DMS79 treated with DMSO at 0.1 percent for 48 hours (cell line): ENCODE data around the gene EPHA4.

Source experiments
- DNase-seq: peaks from one replicate; lab custom pipeline; 2025; lab: John Stamatoyannopoulos, UW

Gene EPHA4

GRCh38 chr2:221476195-221476594, 95.9 kb downstream of the EPHA4 start:
- no peak for DNase-seq

- DNase-seq, result no peak
These were observed 98.7 kb downstream of the EPHA4 start for GRCh38 chr2:221473451-221473850.

GRCh38 chr2:221468317-221468716, 103.8 kb downstream of the EPHA4 start:
- DNase-seq, result no peak

GRCh38 chr2:221467610-221468009, 104.5 kb downstream of the EPHA4 start:
- no peak for DNase-seq

GRCh38 chr2:221466744-221467143, 105.4 kb downstream of the EPHA4 start:
- DNase-seq, result no peak

GRCh38 chr2:221465776-221466175, 106.3 kb downstream of the EPHA4 start:
- DNase-seq, result no peak

GRCh38 chr2:221464971-221465370, 107.1 kb downstream of the EPHA4 start:
- no peak for DNase-seq

- DNase-seq, result no peak
These were observed 108.7 kb downstream of the EPHA4 start for GRCh38 chr2:221463241-221463896.

- no peak for DNase-seq
These were observed 110.2 kb downstream of the EPHA4 start for GRCh38 chr2:221461901-221462300.

GRCh38 chr2:221460136-221460535, 112.0 kb downstream of the EPHA4 start:
- DNase-seq, result no peak

- DNase-seq, result no peak
These were observed 113.5 kb downstream of the EPHA4 start for GRCh38 chr2:221458578-221458977.

- peak; percentile 49 for DNase-seq
These were observed 116.9 kb downstream of the EPHA4 start for GRCh38 chr2:221455214-221455613.

- DNase-seq, result no peak
These were observed 117.5 kb downstream of the EPHA4 start for GRCh38 chr2:221454459-221455105.

- no peak for DNase-seq
These were observed 120.0 kb downstream of the EPHA4 start for GRCh38 chr2:221451862-221452788.

- DNase-seq, result no peak
These were observed 121.8 kb downstream of the EPHA4 start for GRCh38 chr2:221450280-221450679.

- no peak for DNase-seq
These were observed 122.7 kb downstream of the EPHA4 start for GRCh38 chr2:221449406-221449805.

GRCh38 chr2:221448844-221449390, 123.2 kb downstream of the EPHA4 start:
- DNase-seq, result peak; percentile 69

- peak; percentile 97 for DNase-seq
These were observed 123.9 kb downstream of the EPHA4 start for GRCh38 chr2:221448057-221448843.

- DNase-seq, result no peak
These were observed 124.8 kb downstream of the EPHA4 start for GRCh38 chr2:221447310-221447709.

- DNase-seq, result no peak
These were observed 126.0 kb downstream of the EPHA4 start for GRCh38 chr2:221446140-221446539.

- DNase-seq, result no peak
These were observed 128.0 kb downstream of the EPHA4 start for GRCh38 chr2:221444106-221444505.

- no peak for DNase-seq
These were observed 128.5 kb downstream of the EPHA4 start for GRCh38 chr2:221443645-221444044.
